LNCaP clone FGC (cell line): ENCODE data around the gene ITGA1.
"Not testable (repeated sequence)": the region's sequence is repeated elsewhere in the genome, so short reads cannot be mapped to it uniquely, and the experiment has no call there.

Experiments
- DNase-seq: peaks from one replicate; pipeline ENCODE4 v3.0.0-alpha.2; 2011; ENCODE audit warnings: low read depth
- H3K4me3 ChIP-seq: 2 replicates; pipeline ENCODE4 v1.5.1; 2011; ENCODE audit warnings: mild to moderate bottlenecking, low read depth, low read length, control low read depth
- TF ChIP-seq, protein P1 (sequence below): IDR thresholded peaks from 2 replicates; pipeline ENCODE4 v1.5.1; 2012; ENCODE audit warnings: mild to moderate bottlenecking; ENCODE audit not compliant: control insufficient read depth, insufficient read depth; ENCODE audit errors: extremely low read depth

Gene ITGA1

DNA sequence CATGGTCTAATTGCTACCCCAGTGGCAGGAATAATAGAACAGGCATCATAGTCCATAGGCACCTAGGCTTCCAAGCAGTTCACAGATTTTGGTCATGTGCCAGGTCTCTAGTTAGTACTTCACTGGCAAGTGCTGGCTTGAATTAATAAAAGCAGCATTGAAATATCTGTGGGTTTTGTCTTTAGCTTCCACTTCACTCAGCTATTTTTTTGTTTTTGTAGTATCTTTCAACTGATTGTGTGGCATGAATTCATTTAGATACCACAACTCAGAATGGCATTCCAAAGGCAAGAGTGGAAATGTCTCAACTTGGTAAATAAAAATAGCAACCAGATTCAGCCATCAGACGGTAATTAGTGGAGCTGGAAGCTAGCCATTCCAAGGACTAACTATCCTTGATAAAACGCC is 173.6 kb downstream of the ITGA1 start:
- no peak for DNase-seq
- TF ChIP-seq, protein P1, sequence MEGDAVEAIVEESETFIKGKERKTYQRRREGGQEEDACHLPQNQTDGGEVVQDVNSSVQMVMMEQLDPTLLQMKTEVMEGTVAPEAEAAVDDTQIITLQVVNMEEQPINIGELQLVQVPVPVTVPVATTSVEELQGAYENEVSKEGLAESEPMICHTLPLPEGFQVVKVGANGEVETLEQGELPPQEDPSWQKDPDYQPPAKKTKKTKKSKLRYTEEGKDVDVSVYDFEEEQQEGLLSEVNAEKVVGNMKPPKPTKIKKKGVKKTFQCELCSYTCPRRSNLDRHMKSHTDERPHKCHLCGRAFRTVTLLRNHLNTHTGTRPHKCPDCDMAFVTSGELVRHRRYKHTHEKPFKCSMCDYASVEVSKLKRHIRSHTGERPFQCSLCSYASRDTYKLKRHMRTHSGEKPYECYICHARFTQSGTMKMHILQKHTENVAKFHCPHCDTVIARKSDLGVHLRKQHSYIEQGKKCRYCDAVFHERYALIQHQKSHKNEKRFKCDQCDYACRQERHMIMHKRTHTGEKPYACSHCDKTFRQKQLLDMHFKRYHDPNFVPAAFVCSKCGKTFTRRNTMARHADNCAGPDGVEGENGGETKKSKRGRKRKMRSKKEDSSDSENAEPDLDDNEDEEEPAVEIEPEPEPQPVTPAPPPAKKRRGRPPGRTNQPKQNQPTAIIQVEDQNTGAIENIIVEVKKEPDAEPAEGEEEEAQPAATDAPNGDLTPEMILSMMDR = no peak
- H3K4me3 ChIP-seq = no peak overlapping the region

- no peak overlapping the region for H3K4me3 ChIP-seq
- TF ChIP-seq, protein P1 = no peak
- DNase-seq = no peak
Measured at GRCh38 chr5:52963636-52964035, 175.9 kb downstream of the ITGA1 start.

GRCh38 chr5:52964138-52964537 is 176.4 kb downstream of the ITGA1 start:
- TF ChIP-seq, protein P1 = no peak
- H3K4me3 ChIP-seq = no peak overlapping the region
- no peak for DNase-seq

GRCh38 chr5:52976157-52976556 is 188.4 kb downstream of the ITGA1 start:
- not testable (repeated sequence) for DNase-seq, H3K4me3 ChIP-seq

DNA sequence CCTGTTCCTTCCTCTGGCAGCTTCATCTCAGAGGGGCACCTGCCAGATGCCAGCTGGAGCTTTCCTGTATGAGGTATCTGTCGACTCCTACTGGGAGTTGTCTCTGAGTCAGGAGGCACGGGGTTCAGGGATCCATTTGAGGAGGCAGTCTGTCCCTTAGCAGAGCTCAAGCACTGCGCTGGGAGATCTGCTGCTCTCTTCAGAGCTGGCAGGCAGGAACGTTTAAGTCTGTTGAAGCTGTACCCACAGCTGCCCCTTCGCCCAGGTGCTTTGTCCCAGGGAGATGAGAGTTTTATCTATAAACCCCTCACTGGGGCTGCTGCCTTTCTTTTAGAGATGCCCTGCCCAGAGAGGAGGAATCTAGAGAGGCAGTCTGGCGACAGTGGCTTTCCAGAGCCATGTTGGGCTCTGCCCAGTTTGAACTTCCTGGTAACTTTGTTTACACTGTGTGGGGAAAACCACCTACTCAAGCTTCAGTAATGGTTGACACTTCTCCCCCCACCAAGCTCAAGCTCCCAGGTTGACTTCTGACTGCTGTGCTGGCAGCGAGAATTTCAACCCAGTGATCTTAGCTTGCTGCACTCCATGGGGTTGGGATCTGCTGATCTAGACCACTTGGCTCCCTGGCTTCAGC is 189.7 kb downstream of the ITGA1 start:
- TF ChIP-seq, protein P1 = no peak
- H3K4me3 ChIP-seq = no peak overlapping the region
- DNase-seq = no peak

GRCh38 chr5:52981507-52981906 is 193.8 kb downstream of the ITGA1 start:
- TF ChIP-seq, protein P1 = no peak
- no peak for DNase-seq
- no peak overlapping the region for H3K4me3 ChIP-seq

DNA sequence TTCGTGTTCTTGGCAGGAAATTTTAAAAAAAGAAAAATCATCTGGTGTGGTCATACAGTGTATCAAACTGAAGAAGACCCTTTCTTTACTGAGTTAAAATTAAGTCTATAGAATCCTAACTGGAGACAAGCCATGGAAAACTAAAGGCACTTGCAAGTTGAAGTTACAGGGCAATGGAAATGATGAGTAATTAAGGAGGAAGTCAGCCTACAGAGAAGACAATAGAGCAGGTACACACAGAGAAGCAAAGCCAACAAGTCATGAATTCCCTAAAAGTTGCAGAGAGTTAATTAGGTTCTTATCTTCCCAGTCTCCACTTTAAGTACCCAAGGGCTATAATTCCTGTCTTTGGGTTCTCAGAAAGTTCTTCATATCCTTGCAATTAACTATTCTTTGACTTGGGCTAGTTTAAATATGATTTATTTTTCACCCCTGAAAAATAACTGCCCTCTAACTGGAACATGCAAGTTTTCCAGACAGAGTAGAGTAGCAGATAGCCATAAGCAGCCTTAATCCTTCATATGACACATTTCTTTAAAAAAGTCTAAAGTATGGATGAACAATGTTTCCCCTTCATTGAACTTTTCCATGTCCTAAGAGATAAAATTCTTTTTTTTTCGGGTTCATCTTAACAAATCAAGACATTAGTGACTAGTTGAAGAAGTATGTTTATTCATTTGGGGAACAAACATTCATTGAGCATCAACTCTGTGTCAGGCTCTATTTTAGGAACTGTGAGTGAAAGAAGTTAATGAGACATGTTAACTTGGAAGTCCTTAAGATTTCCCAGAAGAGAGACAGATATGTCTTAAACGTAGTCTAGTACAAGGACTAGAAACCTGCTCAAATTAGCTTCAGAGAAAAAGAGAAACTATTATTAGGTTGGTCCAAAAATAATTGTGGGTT is 196.3 kb downstream of the ITGA1 start:
- no peak for DNase-seq
- H3K4me3 ChIP-seq = no peak overlapping the region
- TF ChIP-seq, protein P1 = no peak
